K562 (cell line): Measurements from ENCODE around the gene SIT1. TPM values are rescaled to one million over a fixed set of nuclear protein-coding genes. Genes with fewer than 3 reads are reported as not detected.

Experiments
- ATAC-seq: fragments of 200-7000 bp; cut with Tn5 transposase; 3 replicates; pipeline ENCODE4 v1.9.1; 2020; ENCODE audit warnings: moderate library complexity
- BruUV-seq: library from RNA; stranded (reverse); fragments of 400-500 nt; replicated peaks from 2 replicates; lab custom pipeline; 2021; lab: Mats Ljungman, UMichigan
- CTCF ChIA-PET: fragments of 300-600 bp; formaldehyde crosslinking; extraction: SDS; loops from one replicate; lab custom pipeline; 2021; ENCODE audit warnings: low intra/inter-chr PET ratio; lab: Yijun Ruan, JAX
- POLR2A ChIA-PET: fragments of 300-600, 350-650 bp; sonication (Branson Sonifier 250); formaldehyde crosslinking; extraction: SDS; loops from one replicate; lab custom pipeline; 2021; ENCODE audit warnings: antibody characterized with exemption, inconsistent platforms; lab: Yijun Ruan, JAX
- DNase-seq, 4 experiments: peaks; one replicate each; pipeline versions ENCODE4 v3.0.0 to v3.0.0-alpha.2; 2011 to 2018; ENCODE audit warnings: low spot score in 3 of 4, mixed read lengths in 3 of 4; ENCODE audit errors: extremely low read depth in 1 of 4
- FAIRE-seq: peaks from 2 replicates; lab custom pipeline; 2011; peaks lifted over from hg19 to GRCh38; lab: Jason Lieb, UNC
- H2AFZ ChIP-seq: 2 replicates; pipeline ENCODE4 v1.6.0; 2011; ENCODE audit warnings: low read depth, low read length, control low read depth, inconsistent platforms
- H3K27ac ChIP-seq: fragments of 200-600 bp; 3 replicates; pipeline ENCODE4 v1.8.0; 2011; ENCODE audit warnings: low read depth, mild to moderate bottlenecking, control low read depth, inconsistent platforms, low read length, moderate library complexity, mixed read lengths; ENCODE audit errors: extremely low read depth
- H3K27me3 ChIP-seq, 2 experiments: fragments of 300-600 bp in 1 of 2; 2 replicates in 1 of 2; 3 replicates in 1 of 2; pipeline versions ENCODE4 v1.6.0 to v1.8.0; 2011; ENCODE audit warnings: inconsistent platforms in 2 of 2, low read length in 2 of 2, mild to moderate bottlenecking in 1 of 2, mixed read lengths in 1 of 2, moderate library complexity in 1 of 2; ENCODE audit not compliant: control insufficient read depth in 2 of 2, insufficient read depth in 2 of 2
- H3K36me3 ChIP-seq: fragments of 300-600 bp; 3 replicates; pipeline ENCODE4 v1.8.0; 2011; ENCODE audit warnings: mild to moderate bottlenecking, low read length, inconsistent platforms; ENCODE audit not compliant: control insufficient read depth, insufficient read depth
- H3K4me1 ChIP-seq, 2 experiments: fragments of 200-600 bp in 1 of 2; replicated peaks in 1 of 2; 2 replicates in 1 of 2; 3 replicates in 1 of 2; pipeline versions ENCODE4 v1.5.1 to v1.8.0; 2011; ENCODE audit warnings: inconsistent platforms in 2 of 2, low read length in 2 of 2, mild to moderate bottlenecking in 1 of 2, mixed read lengths in 1 of 2, moderate library complexity in 1 of 2; ENCODE audit not compliant: control insufficient read depth in 2 of 2, insufficient read depth in 2 of 2
- H3K4me2 ChIP-seq: 2 replicates; pipeline ENCODE4 v1.6.1; 2011; ENCODE audit warnings: low read length, control low read depth, inconsistent platforms, mixed read lengths; ENCODE audit not compliant: insufficient read depth
- H3K4me3 ChIP-seq: fragments of 200-600 bp; sonication (generic), shearing (Covaris generic); 2 replicates; pipeline ENCODE4 v1.5.1; 2016; ENCODE audit warnings: control low read depth, inconsistent platforms
- H3K79me2 ChIP-seq: fragments of 200-600 bp; 3 replicates; pipeline ENCODE4 v1.8.0; 2011; ENCODE audit warnings: low read length, inconsistent platforms; ENCODE audit not compliant: control insufficient read depth, insufficient read depth
- H3K9ac ChIP-seq, 2 experiments: 2 replicates each; pipeline versions ENCODE4 v1.6.0 to v1.6.1; 2011; ENCODE audit warnings: low read depth in 2 of 2, low read length in 2 of 2, control low read depth in 1 of 2, inconsistent platforms in 1 of 2, mild to moderate bottlenecking in 1 of 2, mixed read lengths in 1 of 2; ENCODE audit not compliant: insufficient read depth in 1 of 2
- H3K9me1 ChIP-seq: one replicate; pipeline ENCODE4 v1.6.0; 2011; ENCODE audit warnings: inconsistent platforms, mild to moderate bottlenecking, low read length, moderate library complexity; ENCODE audit not compliant: control insufficient read depth, insufficient read depth
- H3K9me3 ChIP-seq: replicated peaks from 2 replicates; pipeline ENCODE4 v1.5.1; 2011; ENCODE audit warnings: low read depth, low read length, inconsistent platforms; ENCODE audit not compliant: control insufficient read depth, insufficient read depth
- H4K20me1 ChIP-seq: replicated peaks from 2 replicates; pipeline ENCODE4 v1.6.1; 2011; ENCODE audit warnings: low read length, inconsistent platforms, mixed read lengths; ENCODE audit not compliant: control insufficient read depth, insufficient read depth
- ARID3B ChIP-seq: fragments of 250-450 bp; sonication (Bioruptor Pico); IDR thresholded peaks from 2 replicates; pipeline ENCODE4 v1.4.0; 2020; ENCODE audit warnings: borderline replicate concordance
- ATF4 ChIP-seq: fragments of 450-650 bp; formaldehyde crosslinking; IDR thresholded peaks from 2 replicates; pipeline ENCODE4 v1.4.0; 2022; ENCODE audit warnings: mild to moderate bottlenecking, moderate library complexity
- CHD4 ChIP-seq: fragments of 200-600 bp; sonication (generic); IDR thresholded peaks from 3 replicates; pipeline ENCODE4 v1.6.1; 2012; ENCODE audit warnings: low read depth, mild to moderate bottlenecking, mixed read lengths, low read length, inconsistent platforms; ENCODE audit not compliant: insufficient read depth, insufficient replicate concordance, poor library complexity, severe bottlenecking
- GTF2F1 ChIP-seq: IDR thresholded peaks from 2 replicates; pipeline ENCODE4 v1.6.1; 2011; ENCODE audit warnings: low read depth, low read length, improper control_type of control experiment
- NCOA1 ChIP-seq: fragments of 450-650 bp; IDR thresholded peaks from 2 replicates; pipeline ENCODE4 v1.6.1; 2016; ENCODE audit warnings: low read depth
- NR2F6 ChIP-seq: fragments of 450-650 bp; formaldehyde crosslinking; IDR thresholded peaks from 2 replicates; pipeline ENCODE4 v1.4.0; 2020; ENCODE audit warnings: mild to moderate bottlenecking
- SAFB2 ChIP-seq: fragments of 200-400 bp; formaldehyde crosslinking; IDR thresholded peaks from 2 replicates; pipeline ENCODE4 v1.6.1; 2018; ENCODE audit warnings: borderline replicate concordance, low read length, low read depth, moderate library complexity; ENCODE audit not compliant: severe bottlenecking
- STAT5A ChIP-seq: IDR thresholded peaks from 2 replicates; pipeline ENCODE4 v1.6.1; 2012; ENCODE audit warnings: low read length, inconsistent platforms, borderline replicate concordance
- TAF9B ChIP-seq: fragments of 450-650 bp; IDR thresholded peaks from 2 replicates; pipeline ENCODE4 v1.6.1; 2018; ENCODE audit warnings: mild to moderate bottlenecking; ENCODE audit not compliant: partially characterized antibody
- TEAD4 ChIP-seq, 2 experiments: sonication (generic) in 1 of 2; formaldehyde crosslinking in 1 of 2; IDR thresholded peaks; 2 replicates each; pipeline versions ENCODE4 v1.6.1 to v1.8.0; 2012 to 2022; ENCODE audit warnings: borderline replicate concordance in 1 of 2, inconsistent platforms in 1 of 2, low read length in 1 of 2, mild to moderate bottlenecking in 1 of 2, missing genetic modification reagents in 1 of 2
- ZBTB34 ChIP-seq: fragments of 250-450 bp; sonication (Bioruptor Pico); IDR thresholded peaks from 2 replicates; pipeline ENCODE4 v1.8.0; 2021; ENCODE audit warnings: mild to moderate bottlenecking, moderate library complexity
- WGBS: fragments of 100-300 bp; shearing (Covaris generic); methylation state at CpG from one replicate; pipeline ENCODE4 v1.1.6; 2016; ENCODE audit warnings: low coverage, mixed read lengths; ENCODE audit not compliant: insufficient coverage; ENCODE audit errors: missing lambda C conversion rate; 5-methylcytosine and 5-hydroxymethylcytosine counted together
- in situ Hi-C: fragments of 300-500 bp; cut with MboI; formaldehyde crosslinking; loops from 4 replicates; pipeline ENCODE4 v1.15.0; 2018; ENCODE audit warnings: inconsistent platforms, mixed read lengths
- intact Hi-C: fragments of 100-400 bp; cut with micrococcal nuclease; formaldehyde crosslinking; loops from 2 replicates; pipeline ENCODE4 v1.14.2; 2022
- polyA plus RNA-seq, 8 experiments: library from polyadenylated mRNA; depleted of rRNA in 4 of 8; stranded (reverse) in 5 of 8; unstranded in 3 of 8; fragments of >200 nt; fragmentation: Nextera tagmentation in 2 of 8; fragmentation: Illumina TruSeq in 1 of 8; extraction: Ambion mirVana in 2 of 8; extraction: Trizol in 1 of 8; gene quantifications; 2 replicates each; pipeline versions ENCODE4 v1.2.1 to v1.2.3, GENCODE V29; 2011 to 2014; ENCODE audit warnings: inconsistent platforms in 1 of 8, missing spikeins in 1 of 8
- total RNA-seq, 7 experiments: library from RNA; depleted of rRNA in 6 of 7; stranded (reverse); fragments of >200 nt in 6 of 7; fragmentation: Illumina TruSeq in 2 of 7; extraction: Trizol in 2 of 7; gene quantifications; 2 replicates each; pipeline versions ENCODE4 v1.2.1 to v1.2.3, GENCODE V29; 2011 to 2021; ENCODE audit warnings: low replicate concordance in 1 of 7
- TF ChIP-seq, protein P1 (sequence below): fragments of 450-650 bp; formaldehyde crosslinking; IDR thresholded peaks from 2 replicates; pipeline ENCODE4 v1.4.0; 2022; ENCODE audit warnings: missing genetic modification characterization
- TF ChIP-seq, protein P2 (sequence below), 2 experiments: IDR thresholded peaks; 2 replicates each; pipeline ENCODE4 v1.6.1; 2011; ENCODE audit warnings: borderline replicate concordance in 1 of 2, control low read depth in 1 of 2, low read depth in 1 of 2, low read length in 1 of 2, mild to moderate bottlenecking in 1 of 2, mixed read lengths in 1 of 2, moderate library complexity in 1 of 2; ENCODE audit not compliant: insufficient read depth in 1 of 2, insufficient read length in 1 of 2, poor library complexity in 1 of 2, severe bottlenecking in 1 of 2; ENCODE audit errors: extremely low read depth in 1 of 2

SIT1 gene
- total and polyA plus RNA-seq, 9 of the 15 experiments (the other 6 are each of a cell fraction or from before 2014, with no cell fraction given) = not detected

GRCh38 chr9:35619800-35620158 lies 31.0 kb downstream of the SIT1 start:
- intact Hi-C loops (no loop called here), in situ Hi-C loops (no loop called here)
- no peak overlapping the region for H3K4me3 ChIP-seq
- H3K36me3 ChIP-seq = no peaks in the 10 kb centered on the region
- FAIRE-seq = no peak
- no peaks in the 10 kb centered on the region for H4K20me1 ChIP-seq
- peaks cover 3 to 27% of the 10 kb centered on the region in 2 experiments; a peak in 3 of 5 replicates for H3K27me3 ChIP-seq
- H3K4me1 ChIP-seq = peaks cover 5 to 24% of the 10 kb centered on the region in 2 experiments; a peak in 3 of 5 replicates
- 12% methylated on average over 2 of the region's 2 CpGs for whole genome bisulfite sequencing
- TF ChIP-seq SAFB2 (no peak), GTF2F1 (no peak), CHD4 (no peak), NR2F6 (no peak), ZBTB34 (no peak), STAT5A (no peak), TEAD4 (IDR thresholded peaks at IDR 0.05; ENCODE audit: low read length) (no peak), TEAD4 (CRISPR knock-in tag; IDR thresholded peaks at IDR 0.05; ENCODE audit: borderline replicate concordance) (no peak), NCOA1 (no peak), TAF9B (no peak), ARID3B (CRISPR knock-in tag) (no peak), ATF4 (CRISPR knock-in tag) (no peak)
- TF ChIP-seq, protein P1, sequence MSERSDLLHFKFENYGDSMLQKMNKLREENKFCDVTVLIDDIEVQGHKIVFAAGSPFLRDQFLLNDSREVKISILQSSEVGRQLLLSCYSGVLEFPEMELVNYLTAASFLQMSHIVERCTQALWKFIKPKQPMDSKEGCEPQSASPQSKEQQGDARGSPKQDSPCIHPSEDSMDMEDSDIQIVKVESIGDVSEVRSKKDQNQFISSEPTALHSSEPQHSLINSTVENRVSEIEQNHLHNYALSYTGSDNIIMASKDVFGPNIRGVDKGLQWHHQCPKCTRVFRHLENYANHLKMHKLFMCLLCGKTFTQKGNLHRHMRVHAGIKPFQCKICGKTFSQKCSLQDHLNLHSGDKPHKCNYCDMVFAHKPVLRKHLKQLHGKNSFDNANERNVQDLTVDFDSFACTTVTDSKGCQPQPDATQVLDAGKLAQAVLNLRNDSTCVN (CRISPR knock-in tag) = no peak
- TF ChIP-seq, protein P2, sequence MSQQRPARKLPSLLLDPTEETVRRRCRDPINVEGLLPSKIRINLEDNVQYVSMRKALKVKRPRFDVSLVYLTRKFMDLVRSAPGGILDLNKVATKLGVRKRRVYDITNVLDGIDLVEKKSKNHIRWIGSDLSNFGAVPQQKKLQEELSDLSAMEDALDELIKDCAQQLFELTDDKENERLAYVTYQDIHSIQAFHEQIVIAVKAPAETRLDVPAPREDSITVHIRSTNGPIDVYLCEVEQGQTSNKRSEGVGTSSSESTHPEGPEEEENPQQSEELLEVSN (IDR thresholded peaks at IDR 0.05; ENCODE audit: borderline replicate concordance in 1 of 2, extremely low read depth in 1 of 2, insufficient read depth in 1 of 2, insufficient read length in 1 of 2, low read depth in 1 of 2, low read length in 1 of 2, poor library complexity in 1 of 2, severe bottlenecking in 1 of 2) = no peak
- no peak for ATAC-seq
- no peak overlapping the region for H3K4me2 ChIP-seq
- ChIA-PET CTCF (no interaction called here), POLR2A (interaction anchor here (0.6 to 1.4 kb wide), 2 partner anchors 16 to 523 kb away, joined by 3 read pairs; no protein-coding TSS in a partner anchor)
- no peak overlapping the region for H3K9ac ChIP-seq
- no peak overlapping the region for H3K27ac ChIP-seq
- no peaks in the 10 kb centered on the region for H3K9me1 ChIP-seq
- BruUV-seq = no TSS peak
- no peaks in the 10 kb centered on the region for H3K79me2 ChIP-seq
- DNase-seq = no peak
- H3K9me3 ChIP-seq = no peaks in the 10 kb centered on the region
- H2AFZ ChIP-seq = no peak overlapping the region
